ENCODE results near the gene DNAI1.

GRCh38 chr9:34518896-34519295 lies 60.3 kb downstream of the DNAI1 start:
- TF ChIP-seq CTCF (IDR thresholded peaks at IDR 0.05; ENCODE audit: insufficient read depth, low read depth, low read length) = no peak
- TF ChIP-seq EZH2 (IDR thresholded peaks at IDR 0.05; ENCODE audit: insufficient read depth, low read length) = no peak

Data from astrocyte (in vitro differentiated cells and primary cell).